Activated naive CD8-positive, alpha-beta T cell treated with anti-CD3 and anti-CD28 coated beads, Interleukin-2, amount 50 U/mL, for 24 hours (primary cell): Measurements from ENCODE around the gene REXO2.

ENCODE experiments used
- ATAC-seq: fragments of 150-1000 bp; cut with Tn5 transposase; one replicate; pipeline ENCODE4 v1.10.0; 2021
- DNase-seq: peaks from one replicate; pipeline ENCODE4 v3.0.0; 2021
- H3K27ac Mint-ChIP-seq: one replicate; pipeline ENCODE4 v1.8.0; 2021; ENCODE audit warnings: mild to moderate bottlenecking, mixed read lengths
- H3K27me3 Mint-ChIP-seq: one replicate; pipeline ENCODE4 v1.8.0; 2021; ENCODE audit warnings: mixed read lengths
- H3K36me3 Mint-ChIP-seq: one replicate; pipeline ENCODE4 v1.8.0; 2021; ENCODE audit warnings: low read depth, mixed read lengths
- H3K4me1 Mint-ChIP-seq: one replicate; pipeline ENCODE4 v1.8.0; 2021; ENCODE audit warnings: mixed read lengths
- H3K4me3 Mint-ChIP-seq: one replicate; pipeline ENCODE4 v1.8.0; 2021; ENCODE audit warnings: mild to moderate bottlenecking, moderate library complexity, mixed read lengths
- H3K9me3 Mint-ChIP-seq: one replicate; pipeline ENCODE4 v1.8.0; 2021; ENCODE audit warnings: mixed read lengths

The REXO2 gene

GRCh38 chr11:114466742-114467141 is 27.5 kb downstream of the REXO2 start:
- Mint-ChIP-seq H3K27ac (no peak overlapping the region), H3K9me3 (peaks cover 2% of the 10 kb centered on the region), H3K36me3 (peaks cover 2% of the 10 kb centered on the region), H3K27me3 (peaks cover 3% of the 10 kb centered on the region), H3K4me3 (no peak overlapping the region), H3K4me1 (no peaks in the 10 kb centered on the region)
- DNase-seq (no peak), ATAC-seq (no peak)

GRCh38 chr11:114472661-114473060 is 33.4 kb downstream of the REXO2 start:
- ATAC-seq, result no peak

GRCh38 chr11:114478001-114478410 is 38.7 kb downstream of the REXO2 start:
- H3K4me3 Mint-ChIP-seq, result no peak overlapping the region
- H3K9me3 Mint-ChIP-seq, result no peaks in the 10 kb centered on the region
- no peaks in the 10 kb centered on the region for H3K4me1 Mint-ChIP-seq
- H3K27ac Mint-ChIP-seq, result no peak overlapping the region
- DNase-seq, result no peak
- ATAC-seq, result no peak
- H3K27me3 Mint-ChIP-seq, result peaks cover 7% of the 10 kb centered on the region
- no peaks in the 10 kb centered on the region for H3K36me3 Mint-ChIP-seq

More at GRCh38 chr11:114472661-114473060, 33.4 kb downstream of the REXO2 start:
- Mint-ChIP-seq H3K9me3 (no peaks in the 10 kb centered on the region), H3K36me3 (no peaks in the 10 kb centered on the region), H3K4me3 (no peak overlapping the region), H3K27ac (no peak overlapping the region), H3K27me3 (peaks cover 5% of the 10 kb centered on the region), H3K4me1 (no peaks in the 10 kb centered on the region)
- no peak for DNase-seq

GRCh38 chr11:114478768-114479167 is 39.5 kb downstream of the REXO2 start:
- H3K27ac Mint-ChIP-seq, result no peak overlapping the region
- no peak for ATAC-seq
- no peaks in the 10 kb centered on the region for H3K9me3 Mint-ChIP-seq
- H3K27me3 Mint-ChIP-seq, result peaks cover 7% of the 10 kb centered on the region
- H3K4me1 Mint-ChIP-seq, result no peaks in the 10 kb centered on the region
- no peaks in the 10 kb centered on the region for H3K36me3 Mint-ChIP-seq
- H3K4me3 Mint-ChIP-seq, result no peak overlapping the region
- no peak for DNase-seq

GRCh38 chr11:114479331-114479730 is 40.1 kb downstream of the REXO2 start:
- H3K4me1 Mint-ChIP-seq, result no peaks in the 10 kb centered on the region
- H3K36me3 Mint-ChIP-seq, result no peaks in the 10 kb centered on the region
- no peak overlapping the region for H3K4me3 Mint-ChIP-seq
- H3K27ac Mint-ChIP-seq, result no peak overlapping the region
- H3K27me3 Mint-ChIP-seq, result peaks cover 5% of the 10 kb centered on the region
- DNase-seq (no peak), ATAC-seq (no peak)
- H3K9me3 Mint-ChIP-seq, result no peaks in the 10 kb centered on the region

GRCh38 chr11:114482114-114482513 is 42.8 kb downstream of the REXO2 start:
- no peaks in the 10 kb centered on the region for H3K4me1 Mint-ChIP-seq
- no peak for ATAC-seq

GRCh38 chr11:114483929-114484328 is 44.7 kb downstream of the REXO2 start:
- Mint-ChIP-seq H3K4me3 (no peak overlapping the region), H3K27ac (no peak overlapping the region), H3K36me3 (peaks cover 3% of the 10 kb centered on the region), H3K9me3 (no peaks in the 10 kb centered on the region), H3K4me1 (no peaks in the 10 kb centered on the region), H3K27me3 (peaks cover 7% of the 10 kb centered on the region)
- ATAC-seq (no peak), DNase-seq (no peak)

More at GRCh38 chr11:114482114-114482513, 42.8 kb downstream of the REXO2 start:
- no peaks in the 10 kb centered on the region for H3K36me3 Mint-ChIP-seq
- no peak overlapping the region for H3K4me3 Mint-ChIP-seq
- DNase-seq, result no peak
- no peaks in the 10 kb centered on the region for H3K9me3 Mint-ChIP-seq
- peaks cover 7% of the 10 kb centered on the region for H3K27me3 Mint-ChIP-seq
- no peak overlapping the region for H3K27ac Mint-ChIP-seq

GRCh38 chr11:114496915-114497314 is 57.6 kb downstream of the REXO2 start:
- H3K4me3 Mint-ChIP-seq, result no peak overlapping the region
- no peak overlapping the region for H3K27ac Mint-ChIP-seq
- H3K36me3 Mint-ChIP-seq, result no peaks in the 10 kb centered on the region
- ATAC-seq, result no peak
- H3K4me1 Mint-ChIP-seq, result no peaks in the 10 kb centered on the region
- peaks cover 3% of the 10 kb centered on the region for H3K27me3 Mint-ChIP-seq
- peaks cover 5% of the 10 kb centered on the region for H3K9me3 Mint-ChIP-seq
- DNase-seq, result no peak

GRCh38 chr11:114499756-114500155 is 60.5 kb downstream of the REXO2 start:
- DNase-seq, result no peak
- Mint-ChIP-seq H3K4me3 (no peak overlapping the region), H3K4me1 (no peaks in the 10 kb centered on the region), H3K9me3 (no peaks in the 10 kb centered on the region), H3K36me3 (no peaks in the 10 kb centered on the region), H3K27me3 (peaks cover 8% of the 10 kb centered on the region), H3K27ac (no peak overlapping the region)
- ATAC-seq, result no peak
